ENCODE results near the gene ARMH3.
A peak's percentile ranks its signal among the peaks of the same experiment; 100 is the strongest.
"Not testable (repeated sequence)": the region's sequence is repeated elsewhere in the genome, so short reads cannot be mapped to it uniquely, and the experiment has no call there.

Gene ARMH3

GRCh38 chr10:102010961-102011360 is 45.0 kb downstream of the ARMH3 start:
- H3K4me3 ChIP-seq (ENCODE audit: low read depth, low read length): no peak overlapping the region
- H3K36me3 ChIP-seq: peaks cover 3% of the 10 kb centered on the region; the same call in 1 of the 2 replicates
- H3K4me1 ChIP-seq: no peaks in the 10 kb centered on the region
- no peaks in the 10 kb centered on the region for H3K9me3 ChIP-seq
- DNase-seq: no peak
- no peaks in the 10 kb centered on the region for H3K27me3 ChIP-seq
- no peak for TF ChIP-seq CTCF (IDR thresholded peaks at IDR 0.05; ENCODE audit: low read depth, low read length)

- Histone ChIP-seq H3K27me3 (no peaks in the 10 kb centered on the region), H3K4me1 (no peaks in the 10 kb centered on the region), H3K36me3 (peaks cover 6% of the 10 kb centered on the region; the same call in 1 of the 2 replicates), H3K9me3 (no peaks in the 10 kb centered on the region), H3K4me3 (ENCODE audit: low read depth, low read length) (no peak overlapping the region)
- TF ChIP-seq CTCF (IDR thresholded peaks at IDR 0.05; ENCODE audit: low read depth, low read length): peak; percentile 99
- peak; percentile 39 for DNase-seq
Measured at GRCh38 chr10:102009801-102010425, 46.1 kb downstream of the ARMH3 start.

DNA sequence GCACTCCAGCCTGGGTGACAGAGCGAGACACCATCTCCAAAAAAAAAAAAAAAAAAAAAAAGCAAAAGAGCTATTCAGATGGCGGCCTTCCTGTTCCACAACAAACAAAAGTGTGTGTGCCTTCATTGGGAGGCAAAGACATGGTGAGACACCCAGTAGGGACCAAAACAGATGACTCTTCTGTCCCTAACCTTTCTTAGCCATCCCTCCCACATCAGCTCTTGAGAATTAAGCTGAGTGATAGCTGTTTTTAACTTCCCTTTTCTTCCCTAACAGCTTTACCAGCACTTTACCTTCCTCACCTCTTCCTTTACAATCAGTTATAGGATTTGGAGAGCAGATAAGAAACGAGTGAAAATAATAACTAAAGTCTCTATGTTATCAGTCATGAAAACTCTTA is 48.2 kb downstream of the ARMH3 start:
- Histone ChIP-seq H3K36me3 (peaks cover 6% of the 10 kb centered on the region; the same call in 1 of the 2 replicates), H3K27me3 (no peaks in the 10 kb centered on the region), H3K4me3 (ENCODE audit: low read depth, low read length) (no peak overlapping the region), H3K4me1 (no peaks in the 10 kb centered on the region), H3K9me3 (no peaks in the 10 kb centered on the region)
- no peak for TF ChIP-seq CTCF (IDR thresholded peaks at IDR 0.05; ENCODE audit: low read depth, low read length)
- no peak for DNase-seq

GRCh38 chr10:102007031-102007430 is 48.9 kb downstream of the ARMH3 start:
- H3K4me3 ChIP-seq (ENCODE audit: low read depth, low read length); DNase-seq; H3K27me3 ChIP-seq; H3K9me3 ChIP-seq; H3K36me3 ChIP-seq; H3K4me1 ChIP-seq: not testable (repeated sequence)

- DNase-seq: no peak
- H3K4me1 ChIP-seq: no peaks in the 10 kb centered on the region
- H3K4me3 ChIP-seq (ENCODE audit: low read depth, low read length): no peak overlapping the region
- TF ChIP-seq CTCF (IDR thresholded peaks at IDR 0.05; ENCODE audit: low read depth, low read length): no peak
- H3K36me3 ChIP-seq: peaks cover 6% of the 10 kb centered on the region; the same call in 1 of the 2 replicates
- H3K9me3 ChIP-seq: no peaks in the 10 kb centered on the region
- no peaks in the 10 kb centered on the region for H3K27me3 ChIP-seq
Measured at GRCh38 chr10:102004376-102004775, 51.6 kb downstream of the ARMH3 start.

DNA sequence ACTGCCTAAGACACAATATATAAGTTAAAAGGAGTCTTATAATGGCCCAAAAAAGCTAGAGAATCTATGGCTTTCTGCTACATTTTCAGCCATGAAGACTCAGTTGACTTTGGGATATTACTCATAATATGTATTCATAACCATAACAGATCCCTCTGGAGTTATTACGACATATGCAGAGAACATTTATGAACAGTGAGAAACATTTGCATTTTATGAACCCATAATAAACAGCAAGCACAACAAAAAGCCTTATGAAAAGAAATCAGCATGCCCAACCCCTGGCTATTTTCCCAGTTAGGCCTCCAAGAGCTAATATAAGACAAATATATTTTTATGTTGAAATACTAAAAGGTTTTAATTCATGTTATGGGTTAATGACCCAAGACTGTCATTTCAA is 52.4 kb downstream of the ARMH3 start:
- no peak for TF ChIP-seq CTCF (IDR thresholded peaks at IDR 0.05; ENCODE audit: low read depth, low read length)
- Histone ChIP-seq H3K36me3 (peaks cover 6% of the 10 kb centered on the region; the same call in 1 of the 2 replicates), H3K9me3 (no peaks in the 10 kb centered on the region), H3K4me1 (no peaks in the 10 kb centered on the region), H3K27me3 (no peaks in the 10 kb centered on the region), H3K4me3 (ENCODE audit: low read depth, low read length) (no peak overlapping the region)
- DNase-seq: no peak
